ENCODE measurements around the gene MT2A. TPM values are rescaled to one million over a fixed set of nuclear protein-coding genes. Genes with fewer than 3 reads are reported as not detected.
A peak's percentile ranks its signal among the peaks of the same experiment; 100 is the strongest.

Gene MT2A
- total and polyA plus RNA-seq, 2 of the 13 experiments (the other 11 are each of a cell fraction or from before 2014, with no cell fraction given), result 135 to 371 TPM

DNA sequence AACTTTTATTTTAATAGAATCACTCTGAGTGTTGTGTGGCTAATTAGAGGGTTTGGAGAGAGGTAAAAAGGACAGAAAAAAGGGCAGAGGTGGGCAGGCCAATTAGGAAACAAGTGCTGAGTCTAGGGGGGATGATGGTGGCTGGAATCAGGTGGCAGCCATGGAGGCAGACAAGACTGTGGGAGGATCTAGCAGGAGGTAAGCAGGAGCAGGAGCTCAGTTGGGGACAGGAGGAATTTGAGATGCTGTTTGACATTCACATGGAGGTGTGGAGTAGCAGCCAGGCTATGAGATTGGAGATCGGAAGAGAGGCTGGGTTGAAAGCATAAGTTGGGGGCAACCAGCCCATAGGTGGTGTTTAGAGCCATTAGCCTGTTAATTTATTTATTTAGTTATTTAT, 47.3 kb upstream of the MT2A start:
- H3K4me1 ChIP-seq (ENCODE audit: insufficient read depth, low read length), result peaks cover 40% of the 10 kb centered on the region
- POLR2A ChIA-PET, result no interaction called here
- peaks cover 3 to 38% of the 10 kb centered on the region in 2 experiments; a peak in 3 of 5 replicates for H3K27me3 ChIP-seq (ENCODE audit: control insufficient read depth in 1 of 2, insufficient read depth in 2 of 2, low read length in 2 of 2)
- no TSS peak for BruUV-seq (replicated peaks)
- no peak overlapping the region for H3K4me2 ChIP-seq (ENCODE audit: low read depth, low read length)
- H3K9ac ChIP-seq (ENCODE audit: insufficient read depth, low read depth, low read length), result no peak overlapping the region
- no peaks in the 10 kb centered on the region for H4K20me1 ChIP-seq (ENCODE audit: insufficient read depth, low read length)
- CTCF ChIA-PET (ENCODE audit: low intra/inter-chr PET ratio, low total read pairs), result no interaction called here
- DNase-seq (ENCODE audit: low spot score) (no peak), FAIRE-seq (no peak), ATAC-seq (no peak)
- H3K79me2 ChIP-seq (ENCODE audit: insufficient read depth, low read length), result no peaks in the 10 kb centered on the region
- H3K36me3 ChIP-seq (replicated peaks in 1 of 2; ENCODE audit: control insufficient read depth in 1 of 2, insufficient read depth in 2 of 2, low read length in 2 of 2), result no peaks in the 10 kb centered on the region
- no peaks in the 10 kb centered on the region for H3K9me3 ChIP-seq (ENCODE audit: low read length)
- no peak overlapping the region for H3K4me3 ChIP-seq (replicated peaks in 1 of 3; ENCODE audit: insufficient read depth in 1 of 3, low read depth in 2 of 3, low read length in 3 of 3)
- no peak overlapping the region for H2AFZ ChIP-seq (ENCODE audit: low read length)
- TF ChIP-seq ZBTB7A (CRISPR knock-in tag; IDR thresholded peaks at IDR 0.05) (no peak), ZNF160 (CRISPR knock-in tag; IDR thresholded peaks at IDR 0.05) (no peak), RFXAP (CRISPR knock-in tag; IDR thresholded peaks at IDR 0.05; ENCODE audit: borderline replicate concordance) (no peak), ETV6 (CRISPR knock-in tag; conservative IDR thresholded peaks at IDR 0.05) (no peak)
- TF ChIP-seq, protein P1, sequence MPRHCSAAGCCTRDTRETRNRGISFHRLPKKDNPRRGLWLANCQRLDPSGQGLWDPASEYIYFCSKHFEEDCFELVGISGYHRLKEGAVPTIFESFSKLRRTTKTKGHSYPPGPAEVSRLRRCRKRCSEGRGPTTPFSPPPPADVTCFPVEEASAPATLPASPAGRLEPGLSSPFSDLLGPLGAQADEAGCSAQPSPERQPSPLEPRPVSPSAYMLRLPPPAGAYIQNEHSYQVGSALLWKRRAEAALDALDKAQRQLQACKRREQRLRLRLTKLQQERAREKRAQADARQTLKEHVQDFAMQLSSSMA (CRISPR knock-in tag; IDR thresholded peaks at IDR 0.05), result no peak
- intact Hi-C loops (cut with micrococcal nuclease; ENCODE audit: unreplicated experiment), result no loop called here
- in situ Hi-C loops (cut with HindIII; ENCODE audit: extremely low pct_ligation_motif_present, low pct_unique_long_range_greater_than_20kb), result no loop called here
- H3K27ac ChIP-seq (ENCODE audit: extremely low read length, insufficient read depth, low read length), result no peak overlapping the region
- WGBS (ENCODE audit: low lambda C conversion rate), result 23% methylated on average over 1 of the region's 1 CpG

DNA sequence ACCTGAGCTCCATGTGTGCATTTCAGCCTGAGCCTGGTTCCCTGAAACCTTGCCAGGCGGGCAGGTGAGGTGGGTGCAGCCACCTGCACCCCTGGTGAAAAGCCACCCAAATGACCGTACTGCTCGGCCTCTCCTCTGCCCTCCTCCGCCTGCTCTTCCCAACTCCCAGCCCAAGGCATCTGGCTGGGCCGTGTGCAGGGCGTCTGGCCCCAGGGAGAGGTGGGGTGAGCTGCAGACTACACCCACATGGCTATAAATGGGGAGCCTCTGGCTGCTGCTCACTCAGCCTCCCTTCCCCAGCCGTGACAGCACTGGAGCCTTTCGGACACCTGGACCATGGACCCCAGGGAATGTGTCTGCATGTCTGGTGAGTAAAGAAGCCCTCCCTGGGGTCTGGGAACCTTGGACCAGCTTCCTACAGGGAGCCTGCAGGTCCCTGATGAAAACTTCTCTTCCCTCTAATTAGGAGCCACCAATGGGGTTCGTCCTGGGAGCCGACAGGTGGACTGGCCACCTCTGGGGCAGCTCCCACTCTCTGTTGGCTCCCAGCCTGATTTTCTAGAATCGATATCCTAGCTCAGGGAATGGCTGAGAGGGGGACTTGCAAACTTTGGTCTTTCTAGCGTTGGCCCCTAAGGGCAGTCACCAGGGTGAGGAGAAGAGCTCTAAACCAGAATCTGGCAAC, 43.4 kb upstream of the MT2A start, which contains the start of gene MT4:
Gene MT4 (plus strand): TSS at position 281 of the 685 bp plus-strand sequence. CDS start 56 bp downstream, at position 337.
- Histone ChIP-seq H3K4me1 (ENCODE audit: insufficient read depth, low read length) (peaks cover 22% of the 10 kb centered on the region), H4K20me1 (ENCODE audit: insufficient read depth, low read length) (no peaks in the 10 kb centered on the region), H3K9me3 (ENCODE audit: low read length) (no peaks in the 10 kb centered on the region), H3K79me2 (ENCODE audit: insufficient read depth, low read length) (no peaks in the 10 kb centered on the region), H3K27me3 (ENCODE audit: control insufficient read depth in 1 of 2, insufficient read depth in 2 of 2, low read length in 2 of 2) (peaks cover 1 to 31% of the 10 kb centered on the region in 2 experiments; a peak in 3 of 5 replicates), H3K36me3 (replicated peaks in 1 of 2; ENCODE audit: control insufficient read depth in 1 of 2, insufficient read depth in 2 of 2, low read length in 2 of 2) (no peaks in the 10 kb centered on the region), H2AFZ (ENCODE audit: low read length) (no peak within 1 kb of the TSS), H3K4me3 (replicated peaks in 1 of 3; ENCODE audit: insufficient read depth in 1 of 3, low read depth in 2 of 3, low read length in 3 of 3) (no peak within 1 kb of the TSS), H3K9ac (ENCODE audit: insufficient read depth, low read depth, low read length) (no peak within 1 kb of the TSS), H3K27ac (ENCODE audit: extremely low read length, insufficient read depth, low read length) (no peak within 1 kb of the TSS), H3K4me2 (ENCODE audit: low read depth, low read length) (no peak within 1 kb of the TSS)
- DNase-seq (ENCODE audit: low spot score) (no peak), ATAC-seq (peak; percentile 31; the same call in 2 of the 3 replicates), FAIRE-seq (no peak)
- WGBS (ENCODE audit: low lambda C conversion rate), result 37% methylated on average over 10 of the region's 12 CpGs
- BruUV-seq (replicated peaks), result no TSS peak
- TF ChIP-seq JUNB (CRISPR knock-in tag; IDR thresholded peaks at IDR 0.05; ENCODE audit: borderline replicate concordance) (no peak), MTA1 (CRISPR knock-in tag; IDR thresholded peaks at IDR 0.05; ENCODE audit: borderline replicate concordance) (peak; percentile 20; the same call in 1 of the 2 replicates)
- ChIA-PET POLR2A (no interaction called here), CTCF (ENCODE audit: low intra/inter-chr PET ratio, low total read pairs) (no interaction called here)
- in situ Hi-C loops (cut with HindIII; ENCODE audit: extremely low pct_ligation_motif_present, low pct_unique_long_range_greater_than_20kb) (no loop called here), intact Hi-C loops (cut with micrococcal nuclease; ENCODE audit: unreplicated experiment) (no loop called here)
